Colonic mucosa (tissue), 4 donors: Measurements from ENCODE around the gene DAZAP2. TPM values are rescaled to one million over a fixed set of nuclear protein-coding genes. Genes with fewer than 3 reads are reported as not detected.
"Not testable (repeated sequence)": the region's sequence is repeated elsewhere in the genome, so short reads cannot be mapped to it uniquely, and the experiment has no call there.

Experiments used
- DNase-seq: peaks from one replicate; pipeline ENCODE4 v3.0.0-alpha.2; 2020
- H3K27ac ChIP-seq: fragments of 200-600 bp; one replicate; pipeline ENCODE4 v1.8.0; 2021
- H3K27me3 ChIP-seq: fragments of 200-600 bp; one replicate; pipeline ENCODE4 v1.8.0; 2021
- H3K36me3 ChIP-seq: fragments of 200-600 bp; one replicate; pipeline ENCODE4 v1.8.0; 2021
- H3K4me1 ChIP-seq: fragments of 200-600 bp; one replicate; pipeline ENCODE4 v1.8.0; 2021; ENCODE audit warnings: mild to moderate bottlenecking
- H3K4me3 ChIP-seq: fragments of 200-600 bp; one replicate; pipeline ENCODE4 v1.8.0; 2021
- H3K9ac ChIP-seq, 2 donors: one replicate each; pipeline ENCODE4 v1.7.0; 2013; ENCODE audit warnings: control low read depth in 2 of 2, low read depth in 2 of 2, low read length in 2 of 2
- H3K9me3 ChIP-seq: fragments of 200-600 bp; one replicate; pipeline ENCODE4 v1.8.0; 2021
- CTCF ChIP-seq: fragments of 200-600 bp; IDR thresholded peaks from one replicate; pipeline ENCODE4 v1.8.0; 2022; ENCODE audit warnings: antibody characterized with exemption, mild to moderate bottlenecking
- intact Hi-C: fragments of 100-400 bp; cut with DNase I; formaldehyde crosslinking; loops from one replicate; pipeline ENCODE4 v1.14.1; 2022
- total RNA-seq, 2 donors: library from RNA; stranded (reverse); fragmentation: NEBNext Ultra II Directional in 1 of 2; extraction: Animal tissue kit (Norgen Biotek cat#: 25700) in 1 of 2; gene quantifications; one replicate each; pipeline ENCODE4 v1.2.1, GENCODE V29; 2021
- donor health status: healthy.
- donor health status: DM: no; HTN: no; CAD: no.
- donor health status: DM: no; HTN: no; CAD: no.

Gene DAZAP2
- total RNA-seq, 2 donors from 2014 or later: 220 to 291 TPM

DNA sequence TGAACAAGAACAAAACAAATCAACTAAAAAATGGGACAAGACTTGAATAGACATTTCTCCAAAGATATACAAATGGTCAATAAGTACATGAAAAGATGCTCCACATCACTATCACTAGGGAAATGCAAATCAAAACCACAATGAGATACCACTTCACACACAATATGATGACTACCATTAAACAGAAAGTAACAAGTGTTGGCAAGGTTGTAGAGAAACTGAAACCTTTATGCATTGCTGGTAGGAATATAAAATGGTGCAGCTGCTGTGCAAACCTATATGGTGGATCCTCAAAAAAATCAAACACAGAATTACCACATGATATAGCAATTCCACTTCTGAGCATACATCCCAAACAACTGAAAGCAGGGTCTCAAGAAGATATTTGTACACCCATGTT is 26.4 kb downstream of the DAZAP2 start:
- no peaks in the 10 kb centered on the region for H3K9me3 ChIP-seq
- no peak for DNase-seq
- H3K27me3 ChIP-seq: no peaks in the 10 kb centered on the region
- no peak overlapping the region for H3K4me3 ChIP-seq
- no peak overlapping the region for H3K9ac ChIP-seq
- H3K27ac ChIP-seq: no peak overlapping the region
- no peaks in the 10 kb centered on the region for H3K36me3 ChIP-seq
- no peak for TF ChIP-seq CTCF
- intact Hi-C loops: loop anchor here (5.0 kb wide), 1 partner anchor 77 kb away; no protein-coding TSS in a partner anchor
- no peaks in the 10 kb centered on the region for H3K4me1 ChIP-seq

- intact Hi-C loops: loop anchor here (5.0 kb wide), 1 partner anchor 73 kb away; no protein-coding TSS in a partner anchor
- no peaks in the 10 kb centered on the region for H3K27me3 ChIP-seq
- no peaks in the 10 kb centered on the region for H3K9me3 ChIP-seq
- peak overlapping the region; percentile 96 for H3K27ac ChIP-seq
- H3K4me1 ChIP-seq: peaks cover 4% of the 10 kb centered on the region
- peak overlapping the region; percentile 46 for H3K4me3 ChIP-seq
- H3K36me3 ChIP-seq: no peaks in the 10 kb centered on the region
- DNase-seq: peak; percentile 86
- H3K9ac ChIP-seq: peak overlapping the region; percentile 81 to 92
- peak; percentile 36 for TF ChIP-seq CTCF
These were observed 30.8 kb downstream of the DAZAP2 start for GRCh38 chr12:51269174-51270066.

- no peaks in the 10 kb centered on the region for H3K9me3 ChIP-seq
- no peak for TF ChIP-seq CTCF
- no peaks in the 10 kb centered on the region for H3K36me3 ChIP-seq
- H3K27ac ChIP-seq: peak within 1 kb of the TSS; percentile 96
- intact Hi-C loops: no loop called here
- peak; percentile 86 for DNase-seq
- H3K4me1 ChIP-seq: peaks cover 4% of the 10 kb centered on the region
- H3K4me3 ChIP-seq: peak within 1 kb of the TSS; percentile 46
- peak within 1 kb of the TSS; percentile 81 to 92 for H3K9ac ChIP-seq
- no peaks in the 10 kb centered on the region for H3K27me3 ChIP-seq
These were observed 31.7 kb downstream of the DAZAP2 start, which contains the start of gene SMAGP for GRCh38 chr12:51270067-51270950. Gene SMAGP, minus strand, starts transcription at chr12:51270415. Its CDS starts 1,137 bp downstream, at chr12:51269278.

- Histone ChIP-seq H3K9me3 (no peaks in the 10 kb centered on the region), H3K4me3 (peak overlapping the region; percentile 46), H3K27me3 (no peaks in the 10 kb centered on the region), H3K4me1 (peaks cover 4% of the 10 kb centered on the region), H3K9ac (peak overlapping the region in 1 of 2 donors; percentile 92), H3K27ac (peak overlapping the region; percentile 96), H3K36me3 (no peaks in the 10 kb centered on the region)
- intact Hi-C loops: no loop called here
- TF ChIP-seq CTCF: no peak
- DNase-seq: no peak
These were observed 32.4 kb downstream of the DAZAP2 start for GRCh38 chr12:51270951-51271518.

DNA sequence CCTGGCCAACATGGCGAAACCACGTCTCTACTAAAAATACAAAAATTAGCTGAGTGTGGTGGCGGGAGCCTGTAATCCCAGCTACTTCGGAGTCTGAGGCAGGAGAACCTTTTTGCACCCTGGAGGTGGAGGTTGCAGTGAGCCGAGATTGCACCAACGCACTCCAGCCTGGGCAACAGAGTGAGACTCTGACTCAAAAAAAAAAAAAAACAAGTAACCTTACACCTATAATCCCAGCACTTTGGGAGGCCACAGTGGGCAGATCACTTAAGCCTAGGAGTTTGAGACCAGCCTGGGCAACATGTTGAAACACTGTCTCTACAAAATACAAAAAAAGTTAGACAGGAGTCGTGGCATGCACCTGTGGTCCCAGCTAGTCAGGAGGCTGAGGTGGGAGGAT is 34.2 kb downstream of the DAZAP2 start:
- H3K27ac ChIP-seq, H3K9ac ChIP-seq, intact Hi-C loops, DNase-seq, H3K27me3 ChIP-seq, H3K9me3 ChIP-seq, H3K4me1 ChIP-seq, H3K36me3 ChIP-seq, H3K4me3 ChIP-seq: not testable (repeated sequence)
